Glomerular endothelial cell (primary cell): Measurements from ENCODE around the gene ZCCHC24. TPM values are rescaled to one million over a fixed set of nuclear protein-coding genes. Genes with fewer than 3 reads are reported as not detected.
"Not testable (repeated sequence)": the region's sequence is repeated elsewhere in the genome, so short reads cannot be mapped to it uniquely, and the experiment has no call there.

Experiments used
- DNase-seq: peaks from one replicate; pipeline ENCODE4 v3.0.0-alpha.2; 2011; ENCODE audit warnings: low read depth, low spot score; ENCODE audit errors: extremely low read depth
- total RNA-seq: library from RNA; depleted of rRNA; stranded (reverse); fragments of >200 nt; gene quantifications from 2 replicates; pipeline ENCODE4 v1.2.3, GENCODE V29; 2015

Gene ZCCHC24
- total RNA-seq, 1 donor from 2014 or later: 15.8 TPM

DNA sequence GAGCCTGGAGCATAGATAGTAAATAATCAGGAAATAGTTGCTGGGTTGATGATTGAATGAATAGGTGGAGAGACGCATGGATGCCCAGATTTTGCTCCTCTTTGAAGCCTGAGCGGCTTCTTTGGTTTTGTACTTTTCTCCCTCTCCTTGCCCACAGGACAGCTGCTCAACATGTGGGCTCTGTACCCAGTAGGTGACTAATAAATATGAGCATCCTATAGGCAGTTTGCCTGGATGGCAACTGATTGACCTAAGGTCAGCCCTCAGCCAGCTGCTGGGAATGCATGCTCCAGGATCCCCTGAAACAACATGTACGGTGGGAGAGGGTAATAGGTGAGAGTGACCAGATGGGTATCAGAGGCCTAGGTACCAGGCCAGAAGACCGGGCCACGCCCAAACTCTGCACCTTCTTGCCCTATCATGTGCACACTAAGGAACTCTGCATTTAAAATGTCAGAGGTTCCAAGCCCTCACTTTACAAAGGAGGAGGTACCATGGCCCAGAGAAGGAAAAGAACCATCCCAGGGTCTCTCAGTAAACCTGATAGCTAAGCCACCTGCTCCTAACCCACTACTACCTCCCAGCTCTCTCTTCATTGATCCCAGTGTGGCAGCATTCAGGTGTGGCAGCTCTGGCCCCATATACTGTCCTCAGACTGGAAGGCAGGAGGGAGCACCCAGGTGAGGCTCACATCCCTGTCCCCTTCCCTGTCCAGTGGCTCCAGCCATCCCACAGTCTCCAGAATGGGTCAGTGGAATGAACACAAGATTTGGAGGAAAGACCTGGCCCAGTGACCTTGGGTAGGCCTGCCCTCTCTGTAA is 2.7 kb upstream of the ZCCHC24 start:
- DNase-seq: no peak

DNA sequence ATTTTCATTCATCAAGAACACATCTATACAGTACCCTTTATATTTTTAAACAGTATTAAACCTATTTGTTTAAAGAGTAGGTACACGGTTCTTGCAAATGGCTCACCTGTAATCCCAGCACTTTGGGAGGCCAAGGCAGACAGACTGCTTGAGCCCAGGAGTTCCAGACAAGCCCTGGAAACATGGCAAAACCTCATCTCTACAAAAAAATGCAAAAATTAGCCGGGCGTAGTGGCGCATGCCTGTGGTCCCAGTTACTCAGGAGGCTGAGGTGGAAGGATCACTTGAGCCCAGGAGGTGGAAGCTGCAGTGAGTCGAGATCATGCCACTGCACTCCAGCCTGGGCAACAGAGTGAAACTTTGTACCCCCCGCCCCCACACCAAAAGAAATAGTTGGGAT is 1.8 kb upstream of the ZCCHC24 start:
- not testable (repeated sequence) for DNase-seq

DNA sequence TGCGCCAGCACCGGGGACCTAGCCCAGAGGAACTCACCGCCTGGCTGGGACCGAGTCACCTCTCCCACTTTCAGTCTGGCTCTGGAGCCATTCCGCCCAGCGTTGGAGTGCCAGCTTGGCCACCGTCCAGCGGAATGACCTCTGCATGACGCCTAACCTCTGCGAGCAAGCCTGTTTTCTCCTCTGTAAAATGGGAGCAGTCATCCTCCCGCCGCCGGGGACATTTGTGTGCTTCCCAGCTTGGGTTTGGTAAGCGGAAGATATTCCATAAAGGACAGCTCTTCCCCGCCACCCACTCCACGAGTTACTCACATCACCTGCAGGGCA is 1.3 kb upstream of the ZCCHC24 start:
- no peak for DNase-seq

DNA sequence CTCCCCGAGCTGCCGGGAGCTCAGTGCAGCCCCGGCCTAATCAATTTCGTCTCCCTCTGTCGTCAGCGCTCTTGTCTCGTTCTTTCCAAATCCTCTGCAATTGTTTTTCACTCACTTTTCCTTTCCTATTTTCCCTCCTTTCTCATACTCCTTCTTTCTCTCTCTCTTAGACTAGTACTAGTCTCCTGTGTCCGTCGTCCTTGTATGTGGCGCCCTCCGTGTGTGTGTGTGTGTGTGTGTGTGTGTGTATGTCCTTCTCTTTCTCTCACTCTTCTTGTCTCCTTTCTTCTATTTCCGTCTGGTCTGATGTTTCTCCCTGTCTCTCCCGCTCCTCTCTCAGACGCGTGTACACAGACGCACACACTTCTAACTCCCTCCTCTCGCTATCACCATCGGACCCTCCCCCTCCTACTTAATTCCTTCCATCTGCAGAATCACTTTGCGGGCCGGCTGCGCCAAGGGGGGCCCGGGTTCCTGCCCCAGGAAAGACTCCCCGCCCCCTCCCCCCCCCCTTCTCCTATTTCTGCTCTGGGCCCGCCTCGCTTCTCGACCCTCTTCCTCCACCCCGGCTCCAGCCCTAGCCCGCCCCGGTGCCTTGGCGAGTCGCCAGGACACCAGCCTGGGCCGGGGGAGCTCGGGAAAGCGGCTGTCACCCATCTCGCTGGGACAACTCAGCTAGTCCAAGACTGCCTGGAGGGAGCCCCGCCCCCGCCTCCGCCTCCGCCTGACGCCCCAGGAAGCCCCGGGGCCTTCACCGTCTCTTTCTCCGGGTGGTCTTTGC is 743 bp upstream of the ZCCHC24 start:
- DNase-seq: no peak

DNA sequence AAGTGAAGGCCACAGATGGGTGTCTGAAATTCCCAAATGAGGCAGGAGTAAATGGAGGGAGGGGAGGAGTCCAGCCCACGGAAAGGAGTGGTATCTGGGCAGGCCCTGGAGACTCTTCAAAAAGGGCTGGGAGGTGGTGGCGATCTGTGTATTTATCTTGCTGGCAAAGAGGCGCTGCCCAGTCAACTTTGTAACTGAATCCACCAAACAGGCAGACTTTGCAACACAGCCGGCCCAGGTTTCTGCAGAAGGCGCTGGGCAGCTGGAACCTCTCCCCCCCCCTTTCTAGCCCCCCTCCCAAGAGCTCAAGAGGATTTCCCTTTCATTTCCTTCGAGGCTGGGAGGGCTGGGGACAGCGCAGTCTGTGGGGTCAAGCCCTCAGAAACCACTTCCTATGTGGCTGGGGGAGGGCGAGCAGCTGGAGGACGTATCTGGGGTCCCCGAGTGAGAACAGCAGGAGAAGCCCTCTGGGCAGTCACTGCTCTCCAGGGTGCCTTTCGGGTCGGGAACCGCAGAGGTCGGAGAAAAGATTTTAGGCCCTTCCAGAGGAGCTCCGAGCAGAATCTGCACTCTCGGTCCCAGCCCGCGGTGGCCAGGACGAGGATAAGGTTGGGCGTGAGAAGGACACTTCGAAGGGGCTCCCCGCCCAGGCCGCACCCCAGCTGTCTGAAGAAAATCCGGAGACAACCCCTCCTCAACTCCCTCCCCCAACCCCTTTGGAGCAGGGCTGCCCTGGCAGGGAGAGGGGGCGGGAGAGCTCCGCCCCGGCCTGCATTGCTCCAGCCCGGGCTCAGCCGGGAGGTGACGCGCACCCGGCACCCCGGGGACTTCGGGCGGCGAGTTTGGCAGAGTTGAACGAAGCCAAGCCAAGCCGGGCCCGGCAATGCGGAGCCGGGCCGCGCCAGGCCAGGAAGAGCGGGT is 965 bp downstream of the ZCCHC24 start:
- DNase-seq: no peak

DNA sequence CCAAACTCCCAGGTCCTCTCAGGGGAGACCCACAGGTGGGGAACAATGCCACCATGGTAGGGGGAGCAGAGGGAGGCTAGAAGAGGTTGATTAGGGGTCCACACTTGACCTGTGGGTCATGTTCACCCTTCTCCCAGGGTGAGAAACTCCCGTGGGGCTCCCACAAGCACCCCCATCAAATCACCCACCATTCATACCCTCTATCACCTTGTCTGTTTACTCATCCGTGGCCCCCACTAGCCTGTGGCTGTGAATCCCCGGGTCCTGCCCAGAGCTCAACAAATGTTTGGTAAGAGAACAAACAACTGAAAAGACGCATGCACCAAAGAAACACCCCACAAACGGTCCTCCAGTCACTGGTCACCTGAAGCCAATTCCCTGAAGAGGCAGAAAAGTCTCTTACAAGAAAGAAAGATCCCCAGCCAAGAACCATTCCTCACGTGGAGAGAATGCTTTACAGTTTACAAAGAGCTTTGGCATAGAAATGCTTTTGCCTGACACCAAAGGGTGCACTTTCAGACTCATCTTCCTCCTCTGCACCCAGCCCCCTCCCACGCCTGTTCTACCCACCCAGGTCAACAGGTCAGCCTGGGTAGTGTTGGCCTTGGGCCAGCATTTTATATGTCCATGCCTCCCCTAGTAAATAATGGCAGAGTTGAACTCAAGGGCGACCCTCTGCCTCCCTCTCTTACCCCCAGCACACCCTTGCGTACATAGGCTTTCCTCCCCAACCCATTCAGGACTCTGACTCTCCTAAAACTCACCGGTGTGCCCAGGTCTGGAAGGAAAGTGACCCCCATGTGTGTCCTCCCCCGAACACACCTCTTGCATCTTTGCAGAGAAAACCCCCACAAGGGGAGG is 1.9 kb downstream of the ZCCHC24 start:
- DNase-seq: no peak

DNA sequence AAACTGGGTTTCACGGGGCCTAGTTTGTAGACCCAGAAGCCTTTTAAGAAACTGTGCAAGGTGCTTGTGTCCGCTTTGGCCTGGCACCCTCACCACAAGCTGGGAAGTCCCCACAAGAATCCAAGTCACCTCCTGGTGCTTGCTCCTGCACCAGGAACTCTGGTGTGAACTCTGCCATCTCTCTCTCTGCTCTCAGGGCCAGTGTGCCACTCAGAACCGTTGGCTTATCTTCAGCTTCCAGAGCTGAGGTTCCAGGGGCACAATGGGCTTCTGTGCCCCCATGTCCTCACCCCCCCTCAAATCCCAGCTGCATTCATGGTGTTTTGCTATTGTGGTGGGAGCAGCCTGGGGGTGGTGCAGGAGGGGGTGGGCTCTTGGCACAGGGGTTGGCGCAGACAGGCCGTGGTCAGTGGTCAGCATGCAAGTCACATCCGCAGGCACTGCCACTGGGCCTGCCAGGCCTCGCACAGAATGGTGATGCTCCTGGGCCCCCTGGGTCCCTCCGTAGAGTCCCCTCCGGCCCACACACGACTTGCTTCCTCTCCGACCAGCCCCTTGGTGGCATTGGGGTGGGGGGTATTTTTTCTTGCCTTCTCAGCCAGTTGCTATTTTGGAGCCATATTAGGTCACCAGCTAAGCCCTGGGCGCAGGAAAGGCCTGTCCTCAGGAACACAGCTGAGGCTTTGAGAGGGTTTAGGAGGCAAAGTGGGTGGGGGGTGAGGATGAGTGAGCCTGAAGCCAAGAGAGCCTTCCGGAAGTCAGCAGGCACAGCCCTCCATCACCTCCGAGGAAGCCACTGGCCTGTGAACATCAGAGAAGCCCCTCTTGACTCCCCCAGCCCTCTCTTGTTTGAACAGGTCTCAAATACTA is 3.0 kb downstream of the ZCCHC24 start:
- no peak for DNase-seq

DNA sequence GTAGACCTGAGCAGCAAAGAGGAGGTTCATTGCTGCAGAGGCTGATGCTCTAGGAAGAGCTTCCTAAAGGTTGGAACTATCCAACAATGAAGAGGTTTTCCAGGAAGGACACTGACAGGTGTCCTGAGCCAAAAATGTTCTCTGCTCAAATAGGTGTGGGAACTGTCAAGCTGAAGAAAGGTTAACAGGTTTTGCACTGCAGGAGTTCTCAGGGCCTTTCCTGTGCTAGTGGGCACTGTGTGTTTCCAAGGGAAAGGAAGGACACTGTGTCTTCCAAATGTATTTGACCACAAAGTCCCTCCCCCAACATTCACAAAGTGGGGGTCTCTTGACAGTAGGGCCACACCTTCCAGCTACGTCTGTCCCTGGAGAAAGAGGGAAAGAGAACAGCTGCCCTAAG is 4.0 kb downstream of the ZCCHC24 start:
- no peak for DNase-seq

DNA sequence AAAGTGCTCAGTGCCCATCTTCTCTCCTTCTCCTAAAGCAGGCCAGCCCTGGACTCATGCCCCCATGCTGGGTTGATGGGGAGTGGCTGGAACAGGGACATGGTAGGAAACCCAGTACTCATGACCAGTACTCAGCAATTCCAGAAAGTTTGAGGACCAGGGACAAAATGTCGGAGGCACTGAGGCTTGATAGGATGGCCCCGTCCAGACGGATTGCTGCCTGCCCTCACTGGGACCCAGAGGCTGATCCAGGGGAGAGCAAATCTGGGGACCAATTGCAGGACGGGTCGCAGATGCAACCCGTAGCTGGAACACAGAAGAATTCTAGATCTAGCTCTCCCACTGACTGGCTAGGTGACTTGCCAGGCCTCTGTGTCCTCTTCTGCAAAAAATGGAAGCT is 5.1 kb downstream of the ZCCHC24 start:
- DNase-seq: no peak

DNA sequence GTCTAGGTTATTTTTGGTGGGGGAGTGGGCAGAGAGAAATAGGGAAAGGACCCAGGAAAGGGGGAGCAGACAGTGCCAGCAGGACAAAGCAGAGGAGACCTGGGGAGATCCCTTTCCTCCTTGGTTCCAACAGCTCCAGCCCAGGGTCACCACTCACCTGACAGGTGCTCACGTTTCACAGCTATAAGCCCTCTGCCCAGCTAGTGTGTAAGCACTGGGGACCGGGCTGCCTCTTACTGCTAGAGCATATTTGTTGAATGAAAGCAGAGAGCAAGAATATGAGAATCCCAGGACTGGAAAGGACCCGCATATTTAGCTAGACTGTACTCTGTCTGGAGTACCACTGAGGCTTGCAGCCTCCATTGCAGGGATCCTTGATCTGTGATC is 6.7 kb downstream of the ZCCHC24 start:
- DNase-seq: no peak

DNA sequence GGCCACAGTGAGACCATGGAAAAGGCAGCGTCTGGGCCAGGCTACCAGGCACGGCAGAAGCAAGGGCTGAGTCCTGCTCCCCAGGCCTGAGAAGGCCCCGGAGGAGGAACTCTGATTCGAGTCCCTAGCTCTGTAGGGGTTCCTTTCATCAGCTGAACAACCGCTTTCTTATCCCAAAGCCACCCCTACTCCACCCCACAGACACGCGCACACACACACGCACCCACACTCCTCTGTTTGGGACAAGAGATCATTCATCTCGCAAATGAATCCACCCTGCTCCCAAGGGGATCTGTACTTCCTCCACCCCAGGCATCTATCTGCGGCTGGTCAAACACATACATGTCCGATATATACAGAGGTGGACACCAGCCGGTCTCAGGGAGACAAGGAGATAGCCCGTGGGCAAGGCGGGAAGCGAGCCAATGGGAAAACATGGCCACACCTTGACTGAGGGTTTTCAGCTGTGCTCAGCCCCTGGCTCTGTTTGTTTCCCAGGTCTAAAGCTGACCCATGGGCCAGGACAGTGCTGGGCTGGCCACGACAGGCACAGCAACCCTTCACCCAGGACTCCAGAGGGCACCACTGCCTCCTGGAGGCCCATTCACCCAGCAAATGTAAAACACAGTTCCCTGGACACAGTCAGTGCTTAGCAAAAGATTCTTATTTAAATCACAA is 7.3 kb downstream of the ZCCHC24 start:
- no peak for DNase-seq

DNA sequence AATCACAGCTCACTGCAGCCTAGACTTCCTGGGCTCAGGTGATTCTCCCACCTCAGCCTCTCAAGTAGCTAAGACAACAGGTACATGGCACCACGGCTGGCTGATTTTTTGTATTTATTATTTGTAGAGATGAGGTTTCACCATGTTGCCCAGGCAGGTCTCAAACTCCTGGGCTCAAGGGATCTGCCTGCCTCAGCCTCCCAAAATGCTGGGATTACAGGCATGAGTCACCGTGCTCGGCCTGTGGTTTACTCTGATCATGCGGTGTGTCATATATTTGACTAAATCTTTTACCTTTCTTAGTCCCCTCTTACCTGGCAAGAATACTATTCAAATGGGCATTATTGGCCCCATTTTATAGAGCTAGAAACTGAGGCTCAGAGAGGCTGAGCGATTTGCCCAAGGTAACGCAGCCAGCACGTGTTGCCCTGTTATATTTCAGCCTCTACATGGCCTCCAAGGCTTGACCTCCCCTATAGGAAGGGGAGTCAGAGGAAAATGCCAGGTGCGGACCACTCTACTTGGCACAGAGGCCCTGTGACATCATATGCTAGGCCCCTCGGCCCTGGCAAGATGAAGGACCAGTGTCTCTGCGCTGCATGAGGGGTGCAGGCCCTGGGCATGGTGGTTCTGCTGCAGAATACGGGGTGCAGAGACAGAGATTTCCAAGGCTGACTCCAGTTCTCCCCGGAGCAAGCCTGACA is 8.2 kb downstream of the ZCCHC24 start:
- DNase-seq: no peak

DNA sequence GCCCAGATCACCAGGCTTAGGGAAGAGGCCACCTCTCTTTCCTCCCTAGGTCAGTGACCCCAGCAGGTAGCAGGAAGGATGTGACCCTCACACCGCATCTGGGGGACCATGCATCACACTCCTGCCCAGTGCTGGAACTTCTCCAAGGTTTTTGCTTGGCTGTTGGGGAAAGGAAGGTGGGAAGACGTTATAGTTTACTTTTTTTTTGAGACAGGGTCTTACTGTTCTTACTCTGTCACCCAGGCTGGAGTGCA is 8.6 kb downstream of the ZCCHC24 start:
- DNase-seq: no peak

DNA sequence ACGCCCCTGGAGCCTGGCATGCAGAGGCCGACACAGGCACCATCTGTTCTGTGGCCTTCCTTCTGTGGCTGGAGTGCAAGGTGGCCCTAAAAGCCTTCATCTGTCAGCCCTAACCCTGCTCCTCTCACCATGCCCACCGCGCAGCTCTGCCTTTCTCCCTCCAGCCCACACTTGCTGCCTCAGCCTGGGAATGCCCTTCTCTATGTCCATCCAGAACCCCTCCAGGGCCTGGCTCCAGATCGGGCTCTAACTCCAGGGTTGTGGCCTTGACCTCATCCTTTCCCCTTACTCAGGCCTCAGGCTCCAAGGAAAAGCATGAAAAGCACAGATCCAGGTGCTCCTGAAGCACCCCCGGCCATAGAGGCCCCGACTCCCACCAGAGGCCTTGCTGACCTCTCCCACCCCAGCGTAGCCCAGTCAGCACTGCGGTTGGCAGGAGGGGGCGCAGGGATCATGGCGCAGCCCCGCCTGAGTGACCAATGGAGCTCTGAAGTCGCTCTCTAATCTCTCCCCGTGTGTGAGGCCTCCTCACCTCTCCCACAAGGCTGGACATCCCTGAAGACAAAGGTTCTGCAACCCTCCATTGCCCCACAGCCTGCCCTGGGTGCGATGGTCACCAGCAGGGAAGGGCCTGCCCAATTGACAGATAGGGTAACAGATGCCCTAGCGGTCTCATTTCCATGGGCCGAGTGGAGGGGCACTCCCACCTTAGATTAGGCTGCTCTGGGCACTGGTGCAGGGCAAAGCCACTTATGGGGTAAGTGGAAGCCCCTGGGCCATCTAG is 9.2 kb downstream of the ZCCHC24 start:
- DNase-seq: no peak

DNA sequence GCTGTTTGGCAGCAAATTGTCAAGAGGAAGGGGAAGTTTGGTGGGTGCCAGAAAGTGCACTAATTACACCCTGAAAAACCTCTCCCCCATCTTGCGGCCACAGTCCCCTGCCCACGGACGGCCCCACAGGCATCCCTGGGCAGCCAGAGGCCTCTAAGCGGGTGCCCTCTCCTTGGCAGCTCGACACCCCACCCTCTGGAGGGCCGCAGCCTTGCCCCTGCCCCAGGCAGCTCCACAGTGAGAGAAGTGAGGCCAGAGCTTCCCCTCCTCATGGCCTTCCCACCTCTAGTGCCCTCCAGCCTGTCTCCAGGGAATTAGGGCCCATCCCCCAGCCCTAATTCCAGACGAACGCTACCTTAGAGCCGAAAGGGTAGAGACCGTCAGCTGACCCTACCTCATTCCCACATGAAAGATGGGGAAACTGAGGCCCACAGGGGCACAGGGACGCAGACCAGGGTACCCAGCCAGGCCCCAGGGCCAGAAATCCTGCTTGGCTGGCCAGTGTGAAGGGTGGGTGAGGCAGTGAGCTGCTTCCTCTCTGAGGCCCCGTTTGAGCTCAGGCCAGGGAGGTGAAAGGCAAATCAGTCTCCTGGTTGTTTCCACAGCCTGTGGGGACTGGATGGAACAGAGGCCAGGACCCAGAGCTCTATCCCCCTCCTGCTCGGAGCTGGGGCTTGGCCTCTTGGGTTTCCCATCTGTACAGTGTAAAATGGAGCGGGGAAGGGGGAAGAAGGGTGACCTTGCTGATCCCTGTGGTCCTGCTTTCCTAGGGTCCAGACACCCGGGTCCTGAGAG is 10.0 kb downstream of the ZCCHC24 start:
- DNase-seq: no peak

DNA sequence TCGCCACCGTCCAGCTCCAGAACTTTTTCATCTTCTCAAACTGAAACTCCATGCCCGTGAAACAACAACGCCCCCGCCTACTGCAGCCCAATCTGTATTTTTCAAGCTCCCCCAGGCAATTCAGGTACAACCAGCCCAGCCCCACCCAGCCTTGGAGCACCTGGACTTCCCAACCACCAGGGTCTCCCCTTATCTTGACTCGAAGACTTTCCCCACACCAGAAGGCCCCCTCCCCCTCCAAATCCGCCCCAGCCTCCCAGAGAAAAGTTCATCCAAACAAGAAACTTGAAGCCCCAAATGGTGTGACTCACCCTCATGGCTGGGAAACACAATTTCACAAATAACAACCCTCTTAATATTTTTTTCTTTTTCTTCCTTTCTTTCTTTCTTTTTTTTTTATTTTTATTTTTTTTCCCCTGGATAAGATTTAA is 10.6 kb downstream of the ZCCHC24 start:
- DNase-seq: no peak

DNA sequence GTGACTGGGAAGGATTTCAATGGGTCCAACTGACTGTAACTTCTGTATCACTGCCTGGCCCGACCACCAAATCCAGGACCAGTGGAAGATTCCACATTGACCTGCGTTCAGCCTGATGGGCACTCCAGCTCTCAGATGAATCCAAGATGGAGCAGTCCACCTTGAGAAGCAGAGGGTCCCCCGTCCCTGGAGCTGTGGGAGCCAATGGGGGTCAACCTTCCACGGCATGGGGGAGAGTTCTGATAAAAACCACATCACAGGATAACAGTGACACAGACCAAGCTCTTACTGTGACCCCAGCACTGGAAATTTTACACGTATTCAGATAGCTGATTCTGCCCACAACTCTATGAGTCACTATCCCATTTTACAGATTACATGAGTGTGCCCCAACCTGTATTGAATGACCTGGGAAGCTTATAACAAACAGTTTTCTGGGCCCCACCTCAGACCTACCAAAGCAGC is 11.2 kb downstream of the ZCCHC24 start:
- no peak for DNase-seq
